HG03558 (cell line): ENCODE measurements around the gene MYOM1.
A peak's percentile ranks its signal among the peaks of the same experiment; 100 is the strongest.
"Not testable (repeated sequence)": the region's sequence is repeated elsewhere in the genome, so short reads cannot be mapped to it uniquely, and the experiment has no call there.

Experiments used
- ATAC-seq: cut with Tn5 transposase; IDR thresholded peaks from one replicate; pipeline ENCODE4 v1.9.1; 2021; ENCODE audit warnings: moderate number of reproducible peaks; ENCODE audit not compliant: unreplicated experiment; ENCODE audit errors: extremely low read depth

The MYOM1 gene

GRCh38 chr18:3046216-3046808, 173.5 kb downstream of the MYOM1 start:
- no peak for ATAC-seq

GRCh38 chr18:3044931-3045698, 174.7 kb downstream of the MYOM1 start:
- ATAC-seq: no peak

- no peak for ATAC-seq
These were observed 177.4 kb downstream of the MYOM1 start for GRCh38 chr18:3042379-3042778.

GRCh38 chr18:3041843-3042242, 177.9 kb downstream of the MYOM1 start:
- no peak for ATAC-seq

GRCh38 chr18:3040881-3041280, 178.9 kb downstream of the MYOM1 start:
- no peak for ATAC-seq

- ATAC-seq: no peak
These were observed 179.6 kb downstream of the MYOM1 start for GRCh38 chr18:3040173-3040572.

- peak; percentile 97 for ATAC-seq
These were observed 182.3 kb downstream of the MYOM1 start for GRCh38 chr18:3037423-3037915.

GRCh38 chr18:3036108-3036507, 183.7 kb downstream of the MYOM1 start:
- no peak for ATAC-seq

GRCh38 chr18:3035635-3036034, 184.1 kb downstream of the MYOM1 start:
- no peak for ATAC-seq

- ATAC-seq: no peak
These were observed 187.0 kb downstream of the MYOM1 start for GRCh38 chr18:3032721-3033120.

- no peak for ATAC-seq
These were observed 190.4 kb downstream of the MYOM1 start for GRCh38 chr18:3029215-3029952.

GRCh38 chr18:3028115-3028514, 191.7 kb downstream of the MYOM1 start:
- ATAC-seq: not testable (repeated sequence)

- ATAC-seq: no peak
These were observed 192.3 kb downstream of the MYOM1 start for GRCh38 chr18:3027370-3027891.

GRCh38 chr18:3025544-3025943, 194.2 kb downstream of the MYOM1 start:
- ATAC-seq: no peak

- ATAC-seq: not testable (repeated sequence)
These were observed 196.2 kb downstream of the MYOM1 start for GRCh38 chr18:3023603-3024002.
